Thyroid gland (tissue), 4 donors: ENCODE data around the gene CLTA.

Experiments used
- POLR2A ChIP-seq, 2 donors: fragments of 450-650 bp; IDR thresholded peaks; one replicate each; pipeline ENCODE4 v1.6.1; 2017; ENCODE audit warnings: antibody characterized with exemption in 2 of 2, mild to moderate bottlenecking in 2 of 2, moderate library complexity in 1 of 2
- TF ChIP-seq, protein P1 (sequence below), 6 experiments: fragments of 200-600 bp in 3 of 6; fragments of 450-650 bp in 3 of 6; sonication (generic) in 3 of 6; IDR thresholded peaks; one replicate each; pipeline ENCODE4 v1.5.1; 2016 to 2019; ENCODE audit warnings: antibody characterized with exemption in 6 of 6, mild to moderate bottlenecking in 2 of 6, inconsistent platforms in 1 of 6, moderate library complexity in 1 of 6

DNA sequence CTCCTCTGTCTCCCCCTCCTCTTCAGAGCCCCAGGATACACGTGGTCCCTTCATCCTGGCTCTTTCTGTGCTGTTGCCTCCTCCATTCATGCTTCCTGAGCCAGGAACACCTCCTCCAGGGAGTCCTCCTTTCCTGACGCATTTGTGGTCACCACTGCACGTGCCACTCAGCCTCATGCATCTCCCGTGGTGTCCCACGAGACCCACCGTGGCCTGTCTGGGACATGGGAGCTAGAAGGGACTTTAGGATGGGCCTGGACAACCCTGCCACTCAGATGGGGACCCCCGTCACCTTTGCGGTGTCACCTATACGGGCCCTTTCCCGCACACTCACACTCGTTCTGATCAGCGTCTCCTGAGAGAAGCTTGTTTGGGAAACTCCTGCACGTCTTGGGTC is 47.5 kb upstream of the CLTA start:
- TF ChIP-seq, protein P1, sequence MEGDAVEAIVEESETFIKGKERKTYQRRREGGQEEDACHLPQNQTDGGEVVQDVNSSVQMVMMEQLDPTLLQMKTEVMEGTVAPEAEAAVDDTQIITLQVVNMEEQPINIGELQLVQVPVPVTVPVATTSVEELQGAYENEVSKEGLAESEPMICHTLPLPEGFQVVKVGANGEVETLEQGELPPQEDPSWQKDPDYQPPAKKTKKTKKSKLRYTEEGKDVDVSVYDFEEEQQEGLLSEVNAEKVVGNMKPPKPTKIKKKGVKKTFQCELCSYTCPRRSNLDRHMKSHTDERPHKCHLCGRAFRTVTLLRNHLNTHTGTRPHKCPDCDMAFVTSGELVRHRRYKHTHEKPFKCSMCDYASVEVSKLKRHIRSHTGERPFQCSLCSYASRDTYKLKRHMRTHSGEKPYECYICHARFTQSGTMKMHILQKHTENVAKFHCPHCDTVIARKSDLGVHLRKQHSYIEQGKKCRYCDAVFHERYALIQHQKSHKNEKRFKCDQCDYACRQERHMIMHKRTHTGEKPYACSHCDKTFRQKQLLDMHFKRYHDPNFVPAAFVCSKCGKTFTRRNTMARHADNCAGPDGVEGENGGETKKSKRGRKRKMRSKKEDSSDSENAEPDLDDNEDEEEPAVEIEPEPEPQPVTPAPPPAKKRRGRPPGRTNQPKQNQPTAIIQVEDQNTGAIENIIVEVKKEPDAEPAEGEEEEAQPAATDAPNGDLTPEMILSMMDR (IDR thresholded peaks at IDR 0.05): no peak
- TF ChIP-seq POLR2A (IDR thresholded peaks at IDR 0.05): no peak
